GM12878 (cell line): ENCODE data around the gene SH3D19. TPM values are rescaled to one million over a fixed set of nuclear protein-coding genes. Genes with fewer than 3 reads are reported as not detected.

Experiments used
- ATAC-seq: fragments of 200-7000 bp; cut with Tn5 transposase; 3 replicates; pipeline ENCODE4 v1.9.1; 2020; ENCODE audit warnings: mild to moderate bottlenecking, moderate library complexity
- BruUV-seq: library from RNA; stranded (reverse); fragments of 400-500 nt; replicated peaks from 2 replicates; lab custom pipeline; 2021; lab: Mats Ljungman, UMichigan
- CTCF ChIA-PET: fragments of 300-600 bp; sonication (Branson Sonifier 250); formaldehyde crosslinking; extraction: SDS; loops from one replicate; lab custom pipeline; 2021; ENCODE audit warnings: inconsistent platforms; lab: Yijun Ruan, JAX
- POLR2A ChIA-PET: fragments of 350-600 bp; formaldehyde crosslinking; extraction: SDS; loops from one replicate; lab custom pipeline; 2021; ENCODE audit warnings: inconsistent platforms; lab: Charles Lee
- RAD21 ChIA-PET: fragments of 300-600 bp; sonication (Branson Sonifier 250); formaldehyde crosslinking; loops from one replicate; lab custom pipeline; 2023; ENCODE audit warnings: antibody characterized with exemption; ENCODE audit not compliant: unreplicated experiment; lab: Charles Lee
- SMC1A ChIA-PET: fragments of 300-600 bp; sonication (Branson Sonifier 250); formaldehyde crosslinking; loops from one replicate; lab custom pipeline; 2023; ENCODE audit not compliant: unreplicated experiment, uncharacterized antibody; lab: Charles Lee
- DNase-seq: peaks from one replicate; pipeline ENCODE4 v3.0.0-alpha.2; 2011; ENCODE audit warnings: low read depth, low spot score
- FAIRE-seq: peaks from 3 replicates; lab custom pipeline; 2011; peaks lifted over from hg19 to GRCh38; lab: Jason Lieb, UNC
- H2AFZ ChIP-seq: 2 replicates; pipeline ENCODE4 v1.6.0; 2011; ENCODE audit warnings: low read depth, low read length, control low read depth; ENCODE audit not compliant: control insufficient read depth
- H3K27ac ChIP-seq: 2 replicates; pipeline ENCODE4 v1.5.1; 2011; ENCODE audit warnings: control low read depth; ENCODE audit not compliant: control insufficient read depth, insufficient read depth
- H3K27me3 ChIP-seq, 2 experiments: replicated peaks in 1 of 2; 2 replicates each; pipeline versions ENCODE4 v1.6.0 to v1.6.1; 2011; ENCODE audit warnings: low read length in 1 of 2; ENCODE audit not compliant: control insufficient read depth in 2 of 2, insufficient read depth in 2 of 2
- H3K36me3 ChIP-seq, 2 experiments: 2 replicates each; pipeline ENCODE4 v1.5.1; 2011; ENCODE audit warnings: low read length in 1 of 2; ENCODE audit not compliant: control insufficient read depth in 2 of 2, insufficient read depth in 2 of 2
- H3K4me1 ChIP-seq: 2 replicates; pipeline ENCODE4 v1.6.1; 2011; ENCODE audit warnings: mild to moderate bottlenecking, low read length, moderate library complexity, mixed read lengths; ENCODE audit not compliant: control insufficient read depth, insufficient read depth
- H3K4me2 ChIP-seq: 2 replicates; pipeline ENCODE4 v1.6.0; 2011; ENCODE audit warnings: control low read depth; ENCODE audit not compliant: control insufficient read depth, insufficient read depth
- H3K4me3 ChIP-seq: fragments of 200-600 bp; sonication (generic); 2 replicates; pipeline ENCODE4 v1.5.1; 2016
- H3K79me2 ChIP-seq: 2 replicates; pipeline ENCODE4 v1.6.0; 2011; ENCODE audit warnings: low read length; ENCODE audit not compliant: control insufficient read depth, insufficient read depth
- H3K9ac ChIP-seq: 2 replicates; pipeline ENCODE4 v1.8.0; 2011; ENCODE audit warnings: low read length, control low read depth, mixed read lengths; ENCODE audit not compliant: control insufficient read depth, insufficient read depth
- H3K9me3 ChIP-seq: replicated peaks from 3 replicates; pipeline ENCODE4 v1.5.1; 2011; ENCODE audit warnings: mild to moderate bottlenecking, low read length; ENCODE audit not compliant: control insufficient read depth, insufficient read depth
- H4K20me1 ChIP-seq: 2 replicates; pipeline ENCODE4 v1.6.0; 2011; ENCODE audit not compliant: control insufficient read depth, insufficient read depth
- ATF3 ChIP-seq: IDR thresholded peaks from 2 replicates; pipeline ENCODE4 v1.6.1; 2011; ENCODE audit warnings: low read depth, mild to moderate bottlenecking, low read length, moderate library complexity, borderline replicate concordance; ENCODE audit errors: extremely low read depth
- BCL3 ChIP-seq: IDR thresholded peaks from 2 replicates; pipeline ENCODE4 v1.6.1; 2011; ENCODE audit warnings: borderline replicate concordance, low read depth, mild to moderate bottlenecking, moderate library complexity, low read length; ENCODE audit not compliant: insufficient read depth, poor library complexity, severe bottlenecking
- E2F4 ChIP-seq: IDR thresholded peaks from 2 replicates; pipeline ENCODE4 v1.6.1; 2012; ENCODE audit warnings: low read depth, low read length, improper control_type of control experiment
- ETV6 ChIP-seq, 2 experiments: fragments of 450-650 bp in 1 of 2; IDR thresholded peaks in 1 of 2; conservative IDR thresholded peaks in 1 of 2; 2 replicates each; pipeline ENCODE4 v1.6.1; 2014; ENCODE audit warnings: antibody characterized with exemption in 1 of 2, borderline replicate concordance in 1 of 2, low read depth in 1 of 2, mild to moderate bottlenecking in 1 of 2, moderate library complexity in 1 of 2
- MTA3 ChIP-seq: IDR thresholded peaks from 2 replicates; pipeline ENCODE4 v1.6.1; 2012; ENCODE audit warnings: low read length, inconsistent platforms, borderline replicate concordance
- RAD21 ChIP-seq: IDR thresholded peaks from 2 replicates; pipeline ENCODE4 v1.6.1; 2011; ENCODE audit warnings: mild to moderate bottlenecking, low read depth, low read length, moderate library complexity; ENCODE audit not compliant: insufficient read depth
- SPI1 ChIP-seq: IDR thresholded peaks from 2 replicates; pipeline ENCODE4 v1.6.1; 2011; ENCODE audit warnings: low read depth, mild to moderate bottlenecking, low read length, moderate library complexity, borderline replicate concordance; ENCODE audit not compliant: insufficient read depth
- SUPT20H ChIP-seq: IDR thresholded peaks from 2 replicates; pipeline ENCODE4 v1.6.1; 2011; ENCODE audit warnings: low read depth, mild to moderate bottlenecking, low read length, moderate library complexity, borderline replicate concordance; ENCODE audit not compliant: control insufficient read depth
- SUZ12 ChIP-seq: fragments of 200-600 bp; sonication (generic); IDR thresholded peaks from one replicate; pipeline ENCODE4 v1.6.1; 2018; ENCODE audit warnings: antibody characterized with exemption, mild to moderate bottlenecking; ENCODE audit not compliant: unreplicated experiment
- WRNIP1 ChIP-seq: IDR thresholded peaks from 2 replicates; pipeline ENCODE4 v1.6.1; 2011; ENCODE audit warnings: low read depth, low read length, improper control_type of control experiment, borderline replicate concordance
- YBX1 ChIP-seq: fragments of 450-650 bp; IDR thresholded peaks from 2 replicates; pipeline ENCODE4 v1.6.1; 2016; ENCODE audit warnings: antibody characterized with exemption
- ZSCAN29 ChIP-seq: fragments of 450-650 bp; IDR thresholded peaks from 2 replicates; pipeline ENCODE4 v1.6.1; 2017; ENCODE audit warnings: mild to moderate bottlenecking, moderate library complexity
- WGBS: methylation state at CpG from one replicate; pipeline ENCODE4 v1.1.6; 2016; ENCODE audit warnings: low lambda C conversion rate; ENCODE audit not compliant: insufficient replicate concordance, insufficient coverage; ENCODE audit errors: missing lambda C conversion rate; 5-methylcytosine and 5-hydroxymethylcytosine counted together
- in situ Hi-C: fragments of 300-500 bp; cut with MboI; formaldehyde crosslinking; loops from 9 replicates; pipeline ENCODE4 v1.14.3; 2018; ENCODE audit warnings: mixed read lengths
- intact Hi-C: fragments of 100-400 bp; cut with micrococcal nuclease; formaldehyde crosslinking; loops from one replicate; pipeline ENCODE4 v1.14.2; 2022; ENCODE audit not compliant: unreplicated experiment
- polyA plus RNA-seq, 11 experiments: library from polyadenylated mRNA; depleted of rRNA in 4 of 11; unstranded in 6 of 11; stranded (reverse) in 5 of 11; fragments of >200 nt; fragmentation: Nextera tagmentation in 4 of 11; fragmentation: Illumina TruSeq in 1 of 11; extraction: Ambion mirVana in 4 of 11; extraction: Trizol in 1 of 11; gene quantifications; 1 replicate in 1 of 11; 2 replicates in 10 of 11; pipeline versions ENCODE4 v1.2.1 to v1.2.3, GENCODE V29; 2011 to 2016; ENCODE audit warnings: inconsistent platforms in 2 of 11, missing spikeins in 2 of 11, low read depth in 1 of 11
- total RNA-seq, 4 experiments: library from RNA; depleted of rRNA in 3 of 4; stranded (reverse); fragments of >200 nt in 3 of 4; fragmentation: Illumina TruSeq in 1 of 4; extraction: Trizol in 1 of 4; gene quantifications; 2 replicates each; pipeline versions ENCODE4 v1.2.1 to v1.2.3, GENCODE V29; 2013 to 2021
- TF ChIP-seq, protein P1 (sequence below): IDR thresholded peaks from 2 replicates; pipeline ENCODE4 v1.6.1; 2012; ENCODE audit warnings: mild to moderate bottlenecking, low read depth, low read length
- TF ChIP-seq, protein P2 (sequence below), 3 experiments: IDR thresholded peaks in 2 of 3; conservative IDR thresholded peaks in 1 of 3; 2 replicates each; pipeline ENCODE4 v1.5.1; 2011; ENCODE audit warnings: low read depth in 3 of 3, low read length in 3 of 3, mild to moderate bottlenecking in 3 of 3, control low read depth in 2 of 3, moderate library complexity in 2 of 3, inconsistent platforms in 1 of 3, mixed read lengths in 1 of 3; ENCODE audit not compliant: control insufficient read depth in 2 of 3, insufficient read depth in 1 of 3; ENCODE audit errors: extremely low read depth in 1 of 3

SH3D19 gene
- total and polyA plus RNA-seq, 10 of the 15 experiments (the other 5 are each of a cell fraction or from before 2014, with no cell fraction given): 0.03 to 6.9 (median 0.33) TPM; not detected in 3

DNA sequence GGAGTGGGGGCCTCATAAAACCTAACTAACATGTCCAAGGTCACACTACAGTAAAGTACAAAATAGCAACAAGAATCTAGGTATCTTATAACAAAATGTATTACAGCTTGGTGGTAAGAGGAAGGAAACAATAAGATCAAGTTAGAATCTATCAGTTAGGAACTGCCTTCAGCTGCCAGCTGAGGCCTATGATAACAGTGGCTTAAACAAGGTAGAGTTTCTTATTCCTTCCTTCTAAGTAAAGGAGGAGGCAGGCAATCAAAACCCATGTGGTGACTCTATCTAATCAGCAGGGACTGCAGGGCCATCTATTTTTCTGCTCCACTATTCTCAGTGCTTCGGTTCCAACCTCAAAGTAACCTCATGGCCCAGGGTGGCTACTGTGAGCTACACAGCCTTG lies 10.9 kb downstream of the SH3D19 start:
- BruUV-seq: no TSS peak
- TF ChIP-seq ZSCAN29: no peak
- TF ChIP-seq, protein P1, sequence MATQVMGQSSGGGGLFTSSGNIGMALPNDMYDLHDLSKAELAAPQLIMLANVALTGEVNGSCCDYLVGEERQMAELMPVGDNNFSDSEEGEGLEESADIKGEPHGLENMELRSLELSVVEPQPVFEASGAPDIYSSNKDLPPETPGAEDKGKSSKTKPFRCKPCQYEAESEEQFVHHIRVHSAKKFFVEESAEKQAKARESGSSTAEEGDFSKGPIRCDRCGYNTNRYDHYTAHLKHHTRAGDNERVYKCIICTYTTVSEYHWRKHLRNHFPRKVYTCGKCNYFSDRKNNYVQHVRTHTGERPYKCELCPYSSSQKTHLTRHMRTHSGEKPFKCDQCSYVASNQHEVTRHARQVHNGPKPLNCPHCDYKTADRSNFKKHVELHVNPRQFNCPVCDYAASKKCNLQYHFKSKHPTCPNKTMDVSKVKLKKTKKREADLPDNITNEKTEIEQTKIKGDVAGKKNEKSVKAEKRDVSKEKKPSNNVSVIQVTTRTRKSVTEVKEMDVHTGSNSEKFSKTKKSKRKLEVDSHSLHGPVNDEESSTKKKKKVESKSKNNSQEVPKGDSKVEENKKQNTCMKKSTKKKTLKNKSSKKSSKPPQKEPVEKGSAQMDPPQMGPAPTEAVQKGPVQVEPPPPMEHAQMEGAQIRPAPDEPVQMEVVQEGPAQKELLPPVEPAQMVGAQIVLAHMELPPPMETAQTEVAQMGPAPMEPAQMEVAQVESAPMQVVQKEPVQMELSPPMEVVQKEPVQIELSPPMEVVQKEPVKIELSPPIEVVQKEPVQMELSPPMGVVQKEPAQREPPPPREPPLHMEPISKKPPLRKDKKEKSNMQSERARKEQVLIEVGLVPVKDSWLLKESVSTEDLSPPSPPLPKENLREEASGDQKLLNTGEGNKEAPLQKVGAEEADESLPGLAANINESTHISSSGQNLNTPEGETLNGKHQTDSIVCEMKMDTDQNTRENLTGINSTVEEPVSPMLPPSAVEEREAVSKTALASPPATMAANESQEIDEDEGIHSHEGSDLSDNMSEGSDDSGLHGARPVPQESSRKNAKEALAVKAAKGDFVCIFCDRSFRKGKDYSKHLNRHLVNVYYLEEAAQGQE: no peak
- no peak for TF ChIP-seq RAD21
- TF ChIP-seq E2F4: no peak
- TF ChIP-seq SUPT20H: no peak
- TF ChIP-seq ATF3: no peak
- TF ChIP-seq SPI1: no peak
- no peak for TF ChIP-seq ETV6 (conservative IDR thresholded peaks at IDR 0.05 in 1 of 2, IDR thresholded peaks at IDR 0.05 in 1 of 2; ENCODE audit: borderline replicate concordance in 1 of 2, low read depth in 1 of 2)
- TF ChIP-seq SUZ12: no peak
- no peak for TF ChIP-seq BCL3
- TF ChIP-seq WRNIP1: no peak
- TF ChIP-seq MTA3: no peak
- no peak for TF ChIP-seq YBX1
- TF ChIP-seq, protein P2, sequence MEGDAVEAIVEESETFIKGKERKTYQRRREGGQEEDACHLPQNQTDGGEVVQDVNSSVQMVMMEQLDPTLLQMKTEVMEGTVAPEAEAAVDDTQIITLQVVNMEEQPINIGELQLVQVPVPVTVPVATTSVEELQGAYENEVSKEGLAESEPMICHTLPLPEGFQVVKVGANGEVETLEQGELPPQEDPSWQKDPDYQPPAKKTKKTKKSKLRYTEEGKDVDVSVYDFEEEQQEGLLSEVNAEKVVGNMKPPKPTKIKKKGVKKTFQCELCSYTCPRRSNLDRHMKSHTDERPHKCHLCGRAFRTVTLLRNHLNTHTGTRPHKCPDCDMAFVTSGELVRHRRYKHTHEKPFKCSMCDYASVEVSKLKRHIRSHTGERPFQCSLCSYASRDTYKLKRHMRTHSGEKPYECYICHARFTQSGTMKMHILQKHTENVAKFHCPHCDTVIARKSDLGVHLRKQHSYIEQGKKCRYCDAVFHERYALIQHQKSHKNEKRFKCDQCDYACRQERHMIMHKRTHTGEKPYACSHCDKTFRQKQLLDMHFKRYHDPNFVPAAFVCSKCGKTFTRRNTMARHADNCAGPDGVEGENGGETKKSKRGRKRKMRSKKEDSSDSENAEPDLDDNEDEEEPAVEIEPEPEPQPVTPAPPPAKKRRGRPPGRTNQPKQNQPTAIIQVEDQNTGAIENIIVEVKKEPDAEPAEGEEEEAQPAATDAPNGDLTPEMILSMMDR (IDR thresholded peaks at IDR 0.05 in 2 of 3, conservative IDR thresholded peaks at IDR 0.05 in 1 of 3; ENCODE audit: control insufficient read depth in 2 of 3, extremely low read depth in 1 of 3, insufficient read depth in 1 of 3, low read depth in 3 of 3, low read length in 3 of 3): no peak
- H3K4me1 ChIP-seq: no peaks in the 10 kb centered on the region
- POLR2A ChIA-PET: no interaction called here
- DNase-seq (no peak), FAIRE-seq (no peak), ATAC-seq (no peak)
- H4K20me1 ChIP-seq: no peaks in the 10 kb centered on the region
- H3K4me3 ChIP-seq: no peak overlapping the region
- no peaks in the 10 kb centered on the region for H3K36me3 ChIP-seq
- SMC1A ChIA-PET: no interaction called here
- H3K79me2 ChIP-seq: no peaks in the 10 kb centered on the region
- no peak overlapping the region for H2AFZ ChIP-seq
- CTCF ChIA-PET: interaction anchor here (0.8 kb wide), 1 partner anchor 9 kb away, joined by 3 read pairs; no protein-coding TSS in a partner anchor
- intact Hi-C loops (no loop called here), in situ Hi-C loops (no loop called here)
- WGBS: 0% methylated on average over 1 of the region's 1 CpG
- no peak overlapping the region for H3K4me2 ChIP-seq
- H3K27me3 ChIP-seq: no peaks in the 10 kb centered on the region; a peak in 1 of 4 replicates
- RAD21 ChIA-PET: no interaction called here
- no peaks in the 10 kb centered on the region for H3K9me3 ChIP-seq
- no peak overlapping the region for H3K27ac ChIP-seq
- no peak overlapping the region for H3K9ac ChIP-seq
